K562 (cell line): Measurements from ENCODE around the gene IGFALS.

Experiments
- BCL6 ChIP-seq: fragments of 250-450 bp; sonication (Bioruptor Pico); IDR thresholded peaks from 2 replicates; pipeline ENCODE4 v1.4.0; 2020
- CTCF ChIP-seq, 3 experiments: IDR thresholded peaks in 2 of 3; conservative IDR thresholded peaks in 1 of 3; 2 replicates each; pipeline ENCODE4 v1.5.1; 2011 to 2012; ENCODE audit warnings: low read length in 3 of 3, mild to moderate bottlenecking in 3 of 3, control low read depth in 2 of 3, improper control_type of control experiment in 1 of 3, inconsistent platforms in 1 of 3, low read depth in 1 of 3, mixed read lengths in 1 of 3, moderate library complexity in 1 of 3; ENCODE audit not compliant: insufficient read depth in 2 of 3
- FOXM1 ChIP-seq, 2 experiments: fragments of 450-650 bp in 1 of 2; sonication (generic) in 1 of 2; formaldehyde crosslinking in 1 of 2; IDR thresholded peaks; 2 replicates each; pipeline versions ENCODE4 v1.6.1 to v1.9.0; 2017 to 2022; ENCODE audit warnings: low read depth in 2 of 2, mild to moderate bottlenecking in 2 of 2, missing genetic modification reagents in 1 of 2, moderate library complexity in 1 of 2
- MYNN ChIP-seq, 2 experiments: sonication (generic); formaldehyde crosslinking in 1 of 2; IDR thresholded peaks; 2 replicates each; pipeline versions ENCODE4 v1.5.0 to v1.6.1; 2016 to 2020; ENCODE audit warnings: antibody characterized with exemption in 1 of 2, missing genetic modification reagents in 1 of 2
- POLR2A ChIP-seq: fragments of 450-650 bp; conservative IDR thresholded peaks from 2 replicates; pipeline ENCODE4 v1.6.1; 2016
- ZBTB33 ChIP-seq: sonication (generic); formaldehyde crosslinking; IDR thresholded peaks from 2 replicates; pipeline ENCODE4 v1.8.1; 2023; ENCODE audit warnings: mild to moderate bottlenecking, missing genetic modification reagents
- ZNF274 ChIP-seq: IDR thresholded peaks from 2 replicates; pipeline ENCODE4 v1.6.1; 2011; ENCODE audit warnings: low read depth, mild to moderate bottlenecking, low read length, moderate library complexity, borderline replicate concordance

GRCh38 chr16:1758923-1759322 is 34.6 kb downstream of the IGFALS start:
- TF ChIP-seq ZBTB33 (CRISPR knock-in tag) = no peak
- TF ChIP-seq FOXM1 (IDR thresholded peaks at IDR 0.05; ENCODE audit: low read depth) = no peak
- no peak for TF ChIP-seq FOXM1 (CRISPR knock-in tag; IDR thresholded peaks at IDR 0.05; ENCODE audit: low read depth)
- TF ChIP-seq BCL6 = no peak
- TF ChIP-seq CTCF (IDR thresholded peaks at IDR 0.05 in 2 of 3, conservative IDR thresholded peaks at IDR 0.05 in 1 of 3; ENCODE audit: insufficient read depth in 2 of 3, low read depth in 1 of 3, low read length in 3 of 3) = no peak
- no peak for TF ChIP-seq POLR2A
- no peak for TF ChIP-seq ZNF274
- no peak for TF ChIP-seq MYNN (IDR thresholded peaks at IDR 0.05)
- no peak for TF ChIP-seq MYNN (CRISPR knock-in tag; IDR thresholded peaks at IDR 0.05)
